CD4-positive, alpha-beta T cell treated with Interleukin-6 at 100 ng/mL for 8 hours (primary cell): ENCODE data around the gene BRD7.

ENCODE experiments used
- DNase-seq: peaks from one replicate; pipeline ENCODE4 v3.0.0-alpha.2; 2020; ENCODE audit warnings: mixed read lengths, low spot score

Gene BRD7

GRCh38 chr16:50368410-50369132 is at the start of gene BRD7:
Gene BRD7, minus strand, starts transcription at chr16:50368988. Its CDS starts 214 bp downstream, at chr16:50368774.
- DNase-seq: peak; percentile 64

- DNase-seq: no peak
Measured at GRCh38 chr16:50416388-50416787, 47.6 kb upstream of the BRD7 start.

- DNase-seq: no peak
Measured at GRCh38 chr16:50414152-50414551, 45.4 kb upstream of the BRD7 start.

GRCh38 chr16:50411034-50411433 is 42.2 kb upstream of the BRD7 start:
- no peak for DNase-seq

- no peak for DNase-seq
Measured at GRCh38 chr16:50408001-50408561, 39.3 kb upstream of the BRD7 start.

GRCh38 chr16:50407351-50407750 is 38.6 kb upstream of the BRD7 start:
- no peak for DNase-seq

DNA sequence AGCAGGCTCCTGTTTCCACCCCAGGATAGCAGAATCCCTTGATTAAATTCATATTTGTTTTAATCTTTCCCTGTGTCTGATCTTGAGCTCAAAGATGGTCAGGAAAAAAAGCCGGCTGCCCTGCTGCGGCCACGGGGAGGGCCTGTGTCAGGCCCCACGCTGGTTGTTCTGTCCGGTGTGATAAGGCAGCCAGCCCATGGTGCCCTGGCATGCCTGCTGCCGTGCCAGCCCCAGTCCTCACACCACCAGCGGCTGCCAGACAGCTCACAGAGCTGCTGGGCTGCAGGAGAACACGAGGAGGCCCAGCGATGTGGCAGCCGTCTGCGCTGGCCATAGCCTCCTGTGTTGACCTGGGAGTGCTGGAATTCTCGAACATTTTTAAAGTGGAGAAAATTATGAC is 34.7 kb upstream of the BRD7 start:
- no peak for DNase-seq

DNA sequence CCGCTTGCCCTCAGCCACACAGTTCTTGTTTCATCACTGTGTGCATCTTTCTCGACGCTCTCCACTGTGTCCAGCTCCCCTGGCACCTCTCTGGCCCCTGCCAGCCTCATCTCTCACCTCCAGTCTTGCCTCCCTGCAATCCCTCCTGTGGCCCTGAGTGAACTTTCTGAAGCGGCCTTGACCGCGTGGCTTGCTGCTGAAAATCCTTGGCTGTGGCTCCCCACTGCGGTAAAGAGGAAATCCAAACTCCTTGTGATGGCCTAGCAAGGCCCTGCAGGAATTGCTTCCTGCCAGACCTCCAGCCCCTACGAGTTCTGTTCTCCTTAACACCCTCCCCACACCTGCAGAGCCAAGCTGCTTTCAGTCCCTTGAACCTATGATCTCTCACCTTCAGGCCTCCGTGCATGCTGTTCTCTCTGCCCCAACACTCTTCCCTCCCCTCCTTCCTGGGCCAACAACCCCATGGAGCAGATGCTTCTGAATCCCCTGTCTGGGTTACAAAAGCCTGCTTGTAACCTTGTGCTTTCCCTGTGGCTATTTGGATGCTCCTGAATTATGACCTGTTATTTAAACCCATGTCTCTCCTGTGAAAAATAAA is 33.6 kb upstream of the BRD7 start:
- no peak for DNase-seq

- no peak for DNase-seq
Measured at GRCh38 chr16:50401355-50401754, 32.6 kb upstream of the BRD7 start.

DNA sequence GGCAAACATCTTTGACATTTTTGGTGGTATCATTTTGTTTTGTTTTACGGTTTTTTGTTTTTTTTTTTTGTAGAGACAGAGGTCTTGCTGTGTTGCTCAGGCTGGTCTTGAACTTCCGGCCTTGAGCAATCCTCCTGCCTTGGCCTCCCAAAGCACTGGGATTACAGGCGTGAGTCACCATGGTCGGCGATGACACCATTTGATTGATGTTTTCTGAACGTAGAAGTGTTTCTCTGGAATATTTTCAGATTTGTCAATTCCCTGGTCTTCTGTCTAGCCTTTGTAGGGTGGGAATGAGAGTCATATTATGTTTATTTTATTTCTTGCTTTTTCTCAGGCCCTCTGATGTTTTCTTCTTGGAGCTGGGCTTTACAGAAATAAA is 32.2 kb upstream of the BRD7 start:
- no peak for DNase-seq

DNA sequence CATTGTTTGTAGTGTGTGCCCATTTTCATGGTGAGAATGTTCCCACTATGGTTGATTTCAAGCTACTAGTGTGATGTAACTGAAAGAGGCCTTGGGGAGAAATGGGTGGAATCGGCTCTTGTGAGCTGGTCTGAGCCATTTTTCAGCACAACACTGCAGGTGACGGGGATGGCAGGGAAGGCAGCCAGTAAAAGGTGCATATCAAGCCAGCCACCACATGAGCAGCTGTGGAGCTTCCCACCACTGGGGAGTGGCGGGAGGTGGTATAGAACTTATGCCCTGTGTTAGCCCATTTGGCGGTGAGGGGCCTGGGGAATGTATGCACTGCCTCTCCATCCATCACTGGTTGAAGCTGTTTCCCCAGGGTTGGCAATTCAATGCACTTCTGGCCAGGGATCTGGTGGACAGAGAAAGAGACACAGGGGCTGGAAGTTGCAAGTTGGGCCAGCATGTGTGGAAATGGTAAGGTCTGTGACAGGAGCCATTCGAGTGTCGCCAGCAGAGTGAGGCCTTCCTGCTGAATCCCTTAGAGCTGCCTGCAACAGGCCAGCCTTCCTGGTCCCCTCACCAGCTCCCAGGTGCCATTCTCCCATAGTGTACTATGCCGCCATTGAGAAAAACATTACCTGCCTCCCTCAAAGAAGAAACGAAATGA is 31.7 kb upstream of the BRD7 start:
- no peak for DNase-seq

GRCh38 chr16:50399411-50399810 is 30.6 kb upstream of the BRD7 start:
- no peak for DNase-seq

- DNase-seq: no peak
Measured at GRCh38 chr16:50398336-50398735, 29.5 kb upstream of the BRD7 start.

DNA sequence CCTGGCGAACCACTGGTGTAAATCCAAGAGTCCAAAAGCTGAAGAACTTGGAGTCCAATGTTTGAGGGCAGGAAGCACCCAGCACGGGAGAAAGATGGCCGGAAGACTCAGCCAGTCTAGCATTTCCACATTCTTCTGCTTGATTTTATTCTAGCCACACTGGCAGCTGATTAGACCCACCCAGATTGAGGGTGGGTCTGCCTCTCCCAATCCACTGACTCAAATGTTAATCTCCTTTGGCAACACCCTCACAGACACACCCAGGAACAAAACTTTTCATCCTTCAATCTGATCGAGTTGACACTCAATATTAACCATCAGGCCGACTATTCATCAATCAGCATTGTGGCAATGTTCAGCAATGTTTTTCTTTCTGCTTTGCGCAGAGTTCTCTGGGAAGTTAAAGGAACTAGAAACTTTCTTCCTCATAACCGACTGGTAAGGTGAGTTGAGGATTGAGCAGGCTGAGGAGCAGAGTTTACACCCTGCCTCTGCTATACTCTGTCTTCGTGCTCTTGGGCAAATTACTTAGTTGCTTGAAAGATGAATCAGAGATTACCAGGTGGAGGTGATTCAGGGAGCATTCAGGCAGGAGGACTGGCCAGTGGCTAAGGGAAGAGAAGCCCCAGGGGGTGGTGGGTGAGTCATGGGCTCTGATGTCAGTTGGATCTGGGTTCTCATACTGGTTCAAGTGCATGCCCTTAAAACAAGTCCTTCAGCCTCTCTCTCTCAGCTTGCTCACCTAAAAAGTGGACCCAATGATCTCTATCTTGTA is 28.2 kb upstream of the BRD7 start:
- no peak for DNase-seq

GRCh38 chr16:50395763-50396710 is 27.2 kb upstream of the BRD7 start:
- peak; percentile 41 for DNase-seq

GRCh38 chr16:50393858-50394802 is 25.3 kb upstream of the BRD7 start:
- no peak for DNase-seq

GRCh38 chr16:50393416-50393815 is 24.6 kb upstream of the BRD7 start:
- no peak for DNase-seq

GRCh38 chr16:50390914-50391716 is 22.3 kb upstream of the BRD7 start:
- no peak for DNase-seq

- no peak for DNase-seq
Measured at GRCh38 chr16:50390371-50390771, 21.6 kb upstream of the BRD7 start.
